Karpas-422 (cell line): ENCODE measurements around the gene THRAP3. TPM values are rescaled to one million over a fixed set of nuclear protein-coding genes. Genes with fewer than 3 reads are reported as not detected.

Experiments
- DNase-seq: peaks from one replicate; pipeline ENCODE4 v3.0.0-alpha.2; 2015
- H2AFZ ChIP-seq: fragments of 200-600 bp; sonication (generic); 2 replicates; pipeline ENCODE4 v1.6.1; 2014; ENCODE audit warnings: antibody characterized with exemption, low read length, mixed read lengths
- H3K27ac ChIP-seq: fragments of 200-600 bp; sonication (generic); 2 replicates; pipeline ENCODE4 v1.5.1; 2014; ENCODE audit warnings: mild to moderate bottlenecking, low read length, moderate library complexity
- H3K27me3 ChIP-seq: fragments of 200-600 bp; sonication (generic); 2 replicates; pipeline ENCODE4 v1.6.1; 2014; ENCODE audit warnings: low read length, mixed read lengths
- H3K36me3 ChIP-seq: fragments of 200-600 bp; sonication (generic); 2 replicates; pipeline ENCODE4 v1.6.1; 2014; ENCODE audit warnings: low read length, mixed read lengths; ENCODE audit not compliant: insufficient read depth
- H3K4me1 ChIP-seq: fragments of 200-600 bp; sonication (generic); 2 replicates; pipeline ENCODE4 v1.6.1; 2014; ENCODE audit warnings: mild to moderate bottlenecking, low read length, mixed read lengths
- H3K4me2 ChIP-seq: fragments of 200-600 bp; sonication (generic); 2 replicates; pipeline ENCODE4 v1.6.1; 2014; ENCODE audit warnings: low read length, low read depth, mild to moderate bottlenecking; ENCODE audit not compliant: poor library complexity, severe bottlenecking
- H3K4me3 ChIP-seq: fragments of 200-600 bp; sonication (generic); 2 replicates; pipeline ENCODE4 v1.5.1; 2014; ENCODE audit warnings: mild to moderate bottlenecking, antibody characterized with exemption, low read length, mixed read lengths
- H3K79me2 ChIP-seq: fragments of 200-600 bp; sonication (generic); 2 replicates; pipeline ENCODE4 v1.6.1; 2014; ENCODE audit warnings: mild to moderate bottlenecking, low read length, mixed read lengths
- H3K9ac ChIP-seq: fragments of 200-600 bp; sonication (generic); 2 replicates; pipeline ENCODE4 v1.6.0; 2014; ENCODE audit warnings: low read length
- H3K9me2 ChIP-seq: fragments of 200-600 bp; sonication (generic), shearing (Covaris generic); replicated peaks from 2 replicates; pipeline ENCODE4 v1.6.0; 2014; ENCODE audit warnings: mild to moderate bottlenecking, low read length, moderate library complexity; ENCODE audit not compliant: insufficient read depth
- H3K9me3 ChIP-seq: fragments of 300-700, 200-600 bp; sonication (generic); 2 replicates; pipeline ENCODE4 v1.6.1; 2014; ENCODE audit warnings: low read length, mixed read lengths
- H4K20me1 ChIP-seq: fragments of 200-600 bp; sonication (generic); 2 replicates; pipeline ENCODE4 v1.6.1; 2014; ENCODE audit warnings: mild to moderate bottlenecking, antibody characterized with exemption, low read length, low read depth; ENCODE audit not compliant: insufficient read depth
- total RNA-seq: library from RNA; depleted of rRNA; stranded (reverse); fragments of >200 nt; shearing (Covaris generic); gene quantifications from 2 replicates; pipeline ENCODE4 v1.2.3, GENCODE V29; 2014; ENCODE audit warnings: low replicate concordance

The THRAP3 gene
- total RNA-seq, 1 experiment from 2014 or later, result 47.0 TPM

DNA sequence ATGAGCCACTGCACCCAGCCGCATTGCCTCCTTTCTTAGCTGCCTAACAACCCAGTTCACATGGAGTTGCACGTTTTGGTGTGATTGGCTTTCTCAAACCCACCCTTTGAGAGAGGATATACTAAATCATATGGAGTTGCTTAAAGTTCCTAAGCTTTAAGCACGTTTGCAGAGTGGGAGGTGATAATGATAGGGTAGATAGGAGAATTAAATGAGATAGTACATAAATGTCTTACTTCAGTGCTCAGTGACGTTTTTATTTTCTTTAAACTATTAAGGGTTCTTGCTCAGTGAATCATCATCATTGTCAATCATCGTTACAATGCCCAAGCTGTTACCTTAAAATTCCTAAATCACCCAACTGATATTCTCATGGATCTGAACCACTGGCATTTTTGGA lies 79.0 kb downstream of the THRAP3 start:
- no peak overlapping the region for H3K4me3 ChIP-seq
- H3K27ac ChIP-seq, result no peak overlapping the region
- no peaks in the 10 kb centered on the region for H3K9me2 ChIP-seq
- no peak overlapping the region for H3K4me2 ChIP-seq
- H3K4me1 ChIP-seq, result peaks cover 20% of the 10 kb centered on the region
- H3K9ac ChIP-seq, result no peak overlapping the region
- H4K20me1 ChIP-seq, result no peaks in the 10 kb centered on the region
- H3K79me2 ChIP-seq, result peaks cover 10% of the 10 kb centered on the region
- H3K9me3 ChIP-seq, result no peaks in the 10 kb centered on the region
- no peaks in the 10 kb centered on the region for H3K27me3 ChIP-seq
- H2AFZ ChIP-seq, result no peak overlapping the region
- no peak for DNase-seq
- H3K36me3 ChIP-seq, result peaks cover 30% of the 10 kb centered on the region; the same call in 1 of the 2 replicates

DNA sequence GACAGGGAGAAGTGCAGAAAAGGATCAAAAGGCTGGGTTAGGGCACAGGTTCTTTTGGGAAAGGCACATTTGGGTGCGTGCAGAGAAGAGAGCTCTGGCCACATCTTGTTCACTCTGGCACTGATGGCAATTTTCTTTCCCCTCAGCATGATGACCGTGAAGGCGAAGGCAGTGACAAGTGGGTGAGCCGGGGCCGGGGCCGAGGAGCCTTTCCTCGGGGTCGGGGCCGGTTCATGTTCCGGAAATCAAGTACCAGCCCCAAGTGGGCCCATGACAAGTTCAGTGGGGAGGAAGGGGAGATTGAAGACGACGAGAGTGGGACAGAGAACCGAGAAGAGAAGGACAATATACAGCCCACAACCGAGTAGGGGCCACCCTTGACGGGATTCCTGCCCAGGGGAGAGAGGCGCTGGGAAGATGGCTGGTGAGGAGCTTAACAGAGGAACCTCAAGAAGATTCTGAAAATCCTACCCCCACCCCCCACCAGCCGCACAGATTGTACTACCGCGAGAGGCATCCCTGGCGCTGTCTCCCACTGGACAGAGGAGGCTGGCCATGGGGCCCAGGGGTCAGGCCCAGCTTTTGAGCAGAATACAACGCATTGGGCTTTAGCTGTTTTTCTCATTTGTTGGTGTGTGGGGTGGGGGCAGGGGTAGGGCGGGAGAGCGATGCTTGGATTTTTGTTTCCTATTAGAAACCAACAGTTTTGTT lies 79.6 kb downstream of the THRAP3 start:
- no peak overlapping the region for H3K4me3 ChIP-seq
- H3K27me3 ChIP-seq, result no peaks in the 10 kb centered on the region
- H3K79me2 ChIP-seq, result peaks cover 13% of the 10 kb centered on the region
- peaks cover 29% of the 10 kb centered on the region; the same call in 1 of the 2 replicates for H3K36me3 ChIP-seq
- H3K9ac ChIP-seq, result no peak overlapping the region
- no peak overlapping the region for H3K27ac ChIP-seq
- no peak overlapping the region for H3K4me2 ChIP-seq
- peaks cover 20% of the 10 kb centered on the region for H3K4me1 ChIP-seq
- H2AFZ ChIP-seq, result no peak overlapping the region
- no peaks in the 10 kb centered on the region for H3K9me2 ChIP-seq
- H3K9me3 ChIP-seq, result no peaks in the 10 kb centered on the region
- DNase-seq, result no peak
- H4K20me1 ChIP-seq, result no peaks in the 10 kb centered on the region

DNA sequence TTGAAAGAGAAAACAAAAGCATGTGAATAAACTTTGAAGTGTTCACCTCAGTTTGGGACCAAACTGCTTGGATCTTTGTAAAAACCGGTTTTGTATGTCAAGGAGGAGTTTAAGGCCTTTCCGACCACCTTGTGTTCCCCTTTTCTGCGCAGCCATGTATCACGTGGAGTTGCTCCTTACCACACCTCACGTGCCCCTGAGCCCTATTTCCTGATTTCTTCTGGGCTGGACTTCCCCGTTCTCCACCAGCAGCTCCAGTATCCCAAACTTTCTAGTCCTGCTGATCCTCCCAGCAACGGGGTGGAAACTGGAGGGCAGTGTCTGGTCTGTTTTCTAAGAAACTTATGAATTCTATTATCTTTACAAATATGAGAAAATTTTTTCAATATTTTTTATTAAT lies 80.3 kb downstream of the THRAP3 start:
- H3K27me3 ChIP-seq, result no peaks in the 10 kb centered on the region
- DNase-seq, result no peak
- H3K9me2 ChIP-seq, result no peaks in the 10 kb centered on the region
- no peaks in the 10 kb centered on the region for H3K9me3 ChIP-seq
- no peaks in the 10 kb centered on the region for H4K20me1 ChIP-seq
- H3K79me2 ChIP-seq, result peaks cover 13% of the 10 kb centered on the region
- H3K9ac ChIP-seq, result no peak overlapping the region
- no peak overlapping the region for H3K27ac ChIP-seq
- no peak overlapping the region for H2AFZ ChIP-seq
- peaks cover 20% of the 10 kb centered on the region for H3K4me1 ChIP-seq
- H3K4me3 ChIP-seq, result no peak overlapping the region
- no peak overlapping the region for H3K4me2 ChIP-seq
- H3K36me3 ChIP-seq, result peaks cover 29% of the 10 kb centered on the region; the same call in 1 of the 2 replicates

- Histone ChIP-seq H3K27me3 (no peaks in the 10 kb centered on the region), H3K4me2 (no peak overlapping the region), H4K20me1 (no peaks in the 10 kb centered on the region), H3K9me2 (no peaks in the 10 kb centered on the region), H3K36me3 (peaks cover 25% of the 10 kb centered on the region; the same call in 1 of the 2 replicates), H3K4me3 (no peak overlapping the region; the same call in 1 of the 2 replicates), H3K27ac (no peak overlapping the region), H2AFZ (no peak overlapping the region), H3K4me1 (peaks cover 20% of the 10 kb centered on the region), H3K9ac (peak overlapping the region; percentile 72; the same call in 1 of the 2 replicates), H3K9me3 (no peaks in the 10 kb centered on the region), H3K79me2 (peaks cover 13% of the 10 kb centered on the region)
- DNase-seq, result no peak
Observed at GRCh38 chr1:36304970-36305914, 81.0 kb downstream of the THRAP3 start.

DNA sequence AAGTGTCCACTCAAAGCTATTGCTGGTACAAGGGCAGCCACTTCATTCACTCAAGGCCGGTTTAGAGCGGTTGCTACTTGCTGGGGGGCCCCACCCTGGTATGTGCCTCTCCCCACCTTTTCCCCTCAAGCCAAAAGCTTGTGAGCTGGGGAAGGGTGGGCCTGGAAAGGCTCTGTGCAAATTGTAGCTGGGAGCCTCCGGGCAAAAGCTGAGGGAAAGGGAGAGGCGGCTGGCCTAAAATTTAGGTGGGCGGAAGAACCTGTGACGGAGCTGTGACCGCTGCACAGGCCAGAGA lies 81.6 kb downstream of the THRAP3 start:
- H3K27ac ChIP-seq, result no peak overlapping the region
- H4K20me1 ChIP-seq, result no peaks in the 10 kb centered on the region
- H3K4me1 ChIP-seq, result peaks cover 20% of the 10 kb centered on the region
- peaks cover 23% of the 10 kb centered on the region for H3K36me3 ChIP-seq
- H3K4me3 ChIP-seq, result peak overlapping the region; percentile 69; the same call in 1 of the 2 replicates
- peak overlapping the region; percentile 73 for H3K4me2 ChIP-seq
- DNase-seq, result no peak
- H2AFZ ChIP-seq, result no peak overlapping the region
- peak overlapping the region; percentile 72 for H3K9ac ChIP-seq
- H3K9me2 ChIP-seq, result no peaks in the 10 kb centered on the region
- peaks cover 13% of the 10 kb centered on the region for H3K79me2 ChIP-seq
- H3K9me3 ChIP-seq, result no peaks in the 10 kb centered on the region
- H3K27me3 ChIP-seq, result no peaks in the 10 kb centered on the region

DNA sequence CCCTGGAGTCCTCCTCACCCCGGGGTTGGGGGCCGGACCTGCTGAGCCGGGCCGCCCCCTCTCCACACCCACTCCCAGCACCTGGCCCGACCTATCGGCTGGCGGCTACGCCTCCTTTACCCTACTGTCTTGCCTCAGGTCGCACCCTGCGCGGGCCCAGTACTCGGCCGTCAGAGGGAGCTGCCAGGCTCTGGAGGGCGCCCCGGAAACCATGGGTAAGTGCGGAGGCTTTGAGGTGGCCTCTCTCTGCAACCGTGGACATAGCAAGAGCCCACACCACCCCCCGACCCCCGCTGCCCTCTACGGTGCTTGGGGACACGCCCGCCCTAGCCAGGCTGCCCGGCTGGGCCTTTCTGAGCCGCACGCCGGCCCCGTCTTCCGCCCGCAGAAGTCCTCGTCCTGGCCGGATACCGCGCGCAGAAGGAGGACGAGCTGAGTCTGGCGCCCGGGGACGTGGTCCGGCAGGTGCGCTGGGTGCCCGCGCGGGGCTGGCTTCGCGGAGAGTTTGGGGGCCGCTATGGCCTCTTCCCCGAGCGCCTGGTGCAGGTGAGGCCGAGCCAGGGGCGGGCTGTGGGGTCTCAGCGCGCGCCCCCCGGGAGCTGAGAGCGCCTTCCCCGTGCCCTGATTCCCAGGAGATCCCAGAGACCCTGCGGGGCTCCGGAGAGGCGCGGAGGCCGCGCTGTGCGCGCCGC lies 82.1 kb downstream of the THRAP3 start, which contains the start of gene SH3D21:
TSS of gene SH3D21 (plus strand) at position 159 of the 692 bp plus-strand sequence. CDS start at position 212, 53 bp downstream.
- Histone ChIP-seq H3K36me3 (peaks cover 18% of the 10 kb centered on the region), H2AFZ (0 out of 2 replicates have a peak within 1 kb of the TSS, but pooled peaks have one; percentile 78), H3K4me3 (peak within 1 kb of the TSS; percentile 69), H3K79me2 (peaks cover 13% of the 10 kb centered on the region), H3K9me3 (no peaks in the 10 kb centered on the region), H3K9ac (peak within 1 kb of the TSS; percentile 72), H3K27me3 (no peaks in the 10 kb centered on the region), H3K4me2 (peak within 1 kb of the TSS; percentile 73), H3K9me2 (no peaks in the 10 kb centered on the region), H4K20me1 (no peaks in the 10 kb centered on the region), H3K4me1 (peaks cover 20% of the 10 kb centered on the region), H3K27ac (peak within 1 kb of the TSS; percentile 54)
- DNase-seq, result peak; percentile 76

DNA sequence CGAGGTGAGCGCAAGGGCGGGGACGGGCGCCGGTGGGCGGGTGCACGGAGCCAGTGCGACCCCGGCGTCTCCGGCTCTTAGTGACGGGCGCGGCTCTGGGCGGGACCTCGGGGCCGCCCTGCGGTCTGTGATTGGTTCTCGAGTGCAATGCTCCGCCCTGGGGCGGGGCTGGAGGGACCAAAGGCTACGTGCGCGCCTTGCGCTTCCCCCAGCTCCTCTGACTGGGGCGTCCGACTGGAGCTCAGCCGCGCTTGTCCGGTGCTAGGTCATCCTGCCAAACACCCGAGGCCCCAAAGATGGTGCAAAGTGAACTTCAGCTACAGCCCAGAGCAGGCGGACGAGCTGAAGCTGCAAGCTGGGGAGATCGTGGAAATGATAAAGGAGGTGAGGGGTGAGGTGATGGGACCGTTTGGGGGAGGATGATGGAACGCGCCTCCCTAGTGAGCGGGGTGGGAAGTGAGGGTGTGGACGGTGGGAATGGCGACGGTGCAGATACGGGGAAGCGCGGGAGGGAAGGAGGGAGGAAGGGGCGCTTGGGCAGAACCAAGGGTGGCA lies 82.7 kb downstream of the THRAP3 start:
- H3K79me2 ChIP-seq, result peaks cover 13% of the 10 kb centered on the region
- peak overlapping the region; percentile 69 for H3K4me3 ChIP-seq
- no peak overlapping the region for H3K27ac ChIP-seq
- H3K4me1 ChIP-seq, result peaks cover 20% of the 10 kb centered on the region
- H3K9me3 ChIP-seq, result no peaks in the 10 kb centered on the region
- no peaks in the 10 kb centered on the region for H4K20me1 ChIP-seq
- H2AFZ ChIP-seq, result 0 out of 2 replicates have a peak overlapping the region, but pooled peaks have one; percentile 78
- H3K9me2 ChIP-seq, result no peaks in the 10 kb centered on the region
- peaks cover 13% of the 10 kb centered on the region for H3K36me3 ChIP-seq
- peak overlapping the region; percentile 72 for H3K9ac ChIP-seq
- H3K4me2 ChIP-seq, result peak overlapping the region; percentile 73
- peak; percentile 98 for DNase-seq
- no peaks in the 10 kb centered on the region for H3K27me3 ChIP-seq
